H1 (cell line): ENCODE data around the gene UMODL1. TPM values are rescaled to one million over a fixed set of nuclear protein-coding genes. Genes with fewer than 3 reads are reported as not detected.

Source experiments
- ATF3 ChIP-seq: IDR thresholded peaks from 2 replicates; pipeline ENCODE4 v1.6.1; 2011; ENCODE audit warnings: low read depth, mild to moderate bottlenecking, low read length; ENCODE audit not compliant: insufficient read depth
- BRCA1 ChIP-seq: IDR thresholded peaks from 2 replicates; pipeline ENCODE4 v1.6.1; 2012; ENCODE audit warnings: low read depth, low read length, improper control_type of control experiment
- PHF8 ChIP-seq: fragments of 200-600 bp; sonication (generic); conservative IDR thresholded peaks from 2 replicates; pipeline ENCODE4 v1.7.1; 2012; ENCODE audit warnings: low read depth, mild to moderate bottlenecking, inconsistent platforms, low read length, moderate library complexity
- POLR2AphosphoS5 ChIP-seq: IDR thresholded peaks from 2 replicates; pipeline ENCODE4 v1.6.1; 2011; ENCODE audit warnings: low read depth, low read length
- RAD21 ChIP-seq, 2 experiments: IDR thresholded peaks in 1 of 2; conservative IDR thresholded peaks in 1 of 2; 2 replicates each; pipeline ENCODE4 v1.6.1; 2011; ENCODE audit warnings: low read depth in 2 of 2, low read length in 2 of 2, improper control_type of control experiment in 1 of 2, inconsistent platforms in 1 of 2, mild to moderate bottlenecking in 1 of 2, moderate library complexity in 1 of 2
- RNF2 ChIP-seq: fragments of 200-900, 300-1000 bp; sonication (generic); IDR thresholded peaks from 2 replicates; pipeline ENCODE4 v1.7.1; 2016; ENCODE audit warnings: borderline replicate concordance, low read depth, mild to moderate bottlenecking, antibody characterized with exemption, low read length; ENCODE audit not compliant: poor library complexity, severe bottlenecking; ENCODE audit errors: missing control alignments
- SIX5 ChIP-seq: IDR thresholded peaks from 2 replicates; pipeline ENCODE4 v1.6.1; 2011; ENCODE audit warnings: mild to moderate bottlenecking, low read depth, low read length
- polyA plus RNA-seq, 7 experiments: library from polyadenylated mRNA; depleted of rRNA in 3 of 7; stranded (reverse) in 5 of 7; unstranded in 2 of 7; fragments of >200 nt in 5 of 7; fragments of 200-250 nt in 2 of 7; gene quantifications; 1 replicate in 5 of 7; 2 replicates in 1 of 7; 4 replicates in 1 of 7; pipeline versions ENCODE4 v1.2.1 to v1.2.3, GENCODE V29; 2011 to 2013; ENCODE audit warnings: missing spikeins in 2 of 7, mixed read lengths in 2 of 7
- total RNA-seq: library from RNA; stranded (reverse); fragmentation: NEBNext Ultra II Directional; extraction: Animal tissue kit (Norgen Biotek cat#: 25700); gene quantifications from 2 replicates; pipeline ENCODE4 v1.2.1, GENCODE V29; 2021

The UMODL1 gene
- total and polyA plus RNA-seq, 2 of the 8 experiments (the other 6 are each of a cell fraction or from before 2014, with no cell fraction given), result not detected

DNA sequence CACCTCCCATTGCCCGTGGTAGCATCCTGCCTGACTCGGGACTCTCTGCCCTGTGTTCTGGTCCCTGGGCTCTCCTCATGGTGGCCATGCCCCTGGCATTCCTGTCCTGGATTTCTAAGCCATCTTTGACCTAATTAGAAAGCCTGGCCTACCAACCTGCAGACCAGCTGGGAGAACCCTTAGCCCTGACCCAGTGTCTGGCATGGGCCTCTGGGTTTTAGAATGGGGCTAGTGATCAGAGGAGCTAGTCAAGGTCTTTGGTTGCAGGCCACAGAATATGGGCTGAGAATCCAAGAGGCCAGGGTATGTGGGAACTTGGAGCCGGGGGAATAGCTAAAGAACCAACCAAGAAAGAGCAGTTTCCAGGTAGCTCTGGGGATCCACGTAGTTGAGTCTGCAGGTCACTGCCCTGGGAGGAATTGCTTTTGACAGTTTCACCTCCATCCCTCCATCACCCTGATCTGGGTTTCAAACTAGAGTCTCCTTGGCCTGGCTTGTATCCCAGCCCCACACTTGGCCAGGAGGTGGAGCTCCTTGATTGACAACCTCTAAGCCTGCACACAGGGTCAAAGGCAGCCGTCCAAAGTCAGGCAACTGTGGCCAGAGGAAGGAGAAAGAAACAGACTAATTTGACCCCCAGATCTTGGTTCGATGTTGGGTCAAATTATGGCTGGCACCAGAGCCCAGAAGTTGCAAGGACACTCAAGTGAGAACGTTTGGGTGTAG, 93.1 kb downstream of the UMODL1 start (continued):
- TF ChIP-seq ATF3, result no peak
- TF ChIP-seq POLR2AphosphoS5, result no peak
- TF ChIP-seq PHF8, result no peak
- no peak for TF ChIP-seq RNF2
- TF ChIP-seq BRCA1, result no peak
- peak; percentile 77 to 88 for TF ChIP-seq RAD21 (IDR thresholded peaks at IDR 0.05 in 1 of 2, conservative IDR thresholded peaks at IDR 0.05 in 1 of 2; ENCODE audit: low read depth in 2 of 2, low read length in 2 of 2)
- no peak for TF ChIP-seq SIX5
